SKM-1 (cell line): Measurements from ENCODE around the gene LIN7C.
"Not testable (repeated sequence)": the region's sequence is repeated elsewhere in the genome, so short reads cannot be mapped to it uniquely, and the experiment has no call there.

Experiments
- DNase-seq: peaks from one replicate; lab custom pipeline; 2025; ENCODE audit not compliant: unreplicated experiment; lab: John Stamatoyannopoulos, UW

Gene LIN7C, protein sequence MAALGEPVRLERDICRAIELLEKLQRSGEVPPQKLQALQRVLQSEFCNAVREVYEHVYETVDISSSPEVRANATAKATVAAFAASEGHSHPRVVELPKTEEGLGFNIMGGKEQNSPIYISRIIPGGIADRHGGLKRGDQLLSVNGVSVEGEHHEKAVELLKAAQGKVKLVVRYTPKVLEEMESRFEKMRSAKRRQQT

DNA sequence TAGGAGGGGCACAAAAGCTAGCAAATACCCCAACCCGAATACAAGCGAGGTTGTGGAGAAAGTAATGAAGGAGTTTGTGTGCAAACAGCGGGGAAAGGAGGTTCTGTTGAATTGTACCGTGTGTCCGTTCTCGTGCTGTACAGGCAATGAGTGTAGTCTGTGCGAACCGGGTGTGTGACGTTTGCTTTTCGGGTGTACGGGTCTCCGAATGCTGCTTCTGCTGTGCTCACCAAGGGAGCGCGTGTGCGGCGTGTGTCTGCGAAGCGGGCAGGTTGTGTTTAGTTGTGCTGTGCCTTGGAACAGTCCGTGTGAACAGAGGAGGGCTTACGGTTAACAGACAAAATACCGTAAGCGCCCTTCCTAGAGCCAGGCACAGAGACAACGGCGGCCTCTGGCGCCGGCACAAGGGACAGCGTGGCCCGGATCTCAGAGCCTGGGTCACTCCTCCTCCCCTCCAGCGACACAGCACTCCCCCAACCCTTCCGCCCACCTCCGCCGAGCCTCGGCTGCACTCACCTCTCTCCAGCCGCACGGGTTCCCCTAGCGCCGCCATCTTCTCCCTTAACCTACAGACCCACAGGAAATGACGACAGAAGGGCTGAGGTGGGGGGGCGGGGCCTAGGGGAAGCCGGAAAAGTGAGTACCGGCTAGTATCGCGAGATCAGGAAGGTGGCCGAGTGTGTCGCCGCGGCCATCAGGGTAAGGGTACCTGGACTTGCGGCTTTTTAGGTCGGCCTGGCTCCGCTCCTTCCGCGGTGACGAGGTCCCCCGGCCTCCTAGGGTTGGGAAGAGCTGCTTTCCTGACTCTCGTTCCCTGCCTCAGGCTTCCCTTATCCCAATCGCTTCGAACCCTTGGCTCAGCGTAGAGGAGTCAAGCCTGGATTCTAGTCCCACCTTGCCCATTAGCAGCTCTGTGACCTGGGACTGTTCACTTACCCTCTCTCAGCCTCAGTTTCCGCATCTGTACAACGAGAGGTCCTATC lies at the start of gene LIN7C:
LIN7C (minus strand) TSS at position 570 of the 983 bp plus-strand sequence; CDS start at position 553, 17 bp downstream.
- peak; percentile 96 for DNase-seq

DNA sequence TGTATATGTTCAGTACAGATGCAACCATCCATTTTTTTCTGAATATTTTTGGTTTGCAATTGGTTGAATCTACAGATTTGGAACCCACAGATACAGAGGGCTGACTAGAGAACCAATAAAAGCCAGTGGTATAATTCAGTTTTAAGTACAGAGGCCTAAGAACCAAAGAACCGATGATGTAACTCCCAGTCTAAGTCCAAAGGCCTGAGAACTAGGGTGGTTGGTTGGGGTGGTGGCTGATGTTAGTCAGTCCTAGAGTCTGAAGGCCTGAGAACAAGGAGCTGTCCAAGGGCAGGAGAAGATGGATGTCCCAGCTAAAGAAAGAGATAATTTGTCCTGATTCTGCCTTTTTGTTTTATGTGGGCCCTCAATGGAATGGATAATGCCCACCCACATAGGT lies 48.7 kb upstream of the LIN7C start:
- no peak for DNase-seq

DNA sequence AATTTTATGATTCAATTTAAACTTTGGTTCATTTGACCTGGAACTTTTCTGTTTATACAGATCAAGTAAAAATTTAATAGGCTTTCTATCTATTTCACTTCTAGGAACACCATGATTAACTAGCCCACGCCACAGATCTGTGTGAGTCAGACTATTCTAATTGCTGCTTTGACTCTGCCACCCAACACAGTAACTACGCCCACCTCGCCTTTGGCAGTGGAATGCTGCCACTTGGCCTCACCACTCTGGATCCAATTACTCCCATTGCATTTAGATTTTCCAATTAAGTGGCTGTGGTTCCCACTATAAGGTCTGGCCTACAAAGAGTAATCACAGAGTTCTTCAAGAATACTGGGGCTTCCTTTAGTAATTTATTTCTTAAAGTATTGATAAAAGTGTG lies 46.6 kb upstream of the LIN7C start:
- DNase-seq = no peak

DNA sequence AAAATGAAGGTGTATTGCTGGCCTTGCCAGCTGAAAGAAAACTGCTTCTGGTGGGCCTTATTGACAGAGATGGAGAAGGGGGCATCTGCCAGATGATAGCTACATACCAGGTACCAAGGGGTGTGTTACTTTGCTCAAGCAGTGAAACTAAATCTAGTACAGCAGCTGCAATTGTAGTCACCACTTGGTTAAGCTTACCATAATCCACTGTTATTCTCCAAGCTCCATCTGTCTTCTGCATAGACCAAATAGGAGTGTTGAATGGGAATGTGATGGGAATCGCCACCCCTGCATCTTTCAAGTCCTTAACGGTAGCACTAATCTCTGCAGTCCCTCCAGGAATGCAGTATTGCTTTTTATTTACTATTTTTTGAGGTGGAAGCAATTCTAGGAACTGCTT lies 45.8 kb upstream of the LIN7C start:
- no peak for DNase-seq

DNA sequence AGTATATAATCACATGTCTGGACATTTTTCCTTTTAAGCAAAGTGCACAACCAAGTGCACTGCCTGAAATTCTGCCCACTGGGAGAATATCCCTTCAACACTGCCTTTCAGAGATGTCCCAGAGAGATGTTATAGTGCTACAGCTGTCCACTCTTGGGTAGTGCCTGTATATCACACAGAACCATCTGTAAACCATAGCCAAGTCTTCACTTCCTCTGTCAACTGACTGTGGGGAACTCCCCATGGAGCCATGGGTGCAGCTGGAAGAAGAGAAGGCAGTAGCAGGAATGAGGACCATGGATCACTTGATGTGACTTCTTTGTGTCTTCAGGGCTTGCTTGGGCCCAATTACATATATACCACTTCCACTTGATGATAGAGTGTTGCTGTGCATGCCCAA lies 44.6 kb upstream of the LIN7C start:
- no peak for DNase-seq

DNA sequence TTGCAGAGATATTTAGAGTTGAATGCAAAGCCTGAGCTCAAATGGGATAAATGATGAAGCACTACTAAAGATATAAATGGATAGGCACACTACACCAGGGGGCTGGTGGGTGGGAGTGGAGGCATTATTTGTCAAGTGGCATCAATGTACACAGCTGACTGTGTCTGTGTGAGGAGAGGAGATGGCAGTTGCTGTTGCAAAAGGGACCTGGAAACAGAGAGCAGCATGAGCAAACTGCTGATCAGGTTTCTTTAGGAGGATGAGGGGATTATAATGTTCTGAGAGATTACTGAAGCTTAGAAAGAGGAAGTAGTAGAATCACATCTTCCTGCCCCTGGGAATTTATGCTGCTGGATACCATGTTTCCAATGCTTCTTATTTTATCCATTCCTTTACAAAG lies 39.4 kb upstream of the LIN7C start:
- DNase-seq = no peak

DNA sequence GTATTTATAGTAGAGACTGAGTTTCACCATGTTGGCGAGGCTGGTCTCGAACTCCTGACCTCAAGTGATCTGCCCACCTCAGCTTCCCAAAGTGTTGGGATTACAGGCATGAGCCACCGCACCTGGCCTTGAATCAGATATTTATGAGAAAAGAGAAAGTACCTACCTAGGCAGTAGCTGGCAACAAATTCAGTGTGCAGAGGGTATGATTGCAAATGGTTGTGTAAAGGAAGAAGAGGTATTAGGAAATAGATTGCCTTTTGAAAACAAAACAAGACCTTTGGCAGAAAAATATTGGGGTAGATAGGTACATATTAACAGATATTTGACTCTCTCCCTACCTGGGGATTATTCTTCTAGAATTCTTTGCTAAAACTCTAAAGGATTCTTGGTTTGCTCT lies 38.5 kb upstream of the LIN7C start:
- no peak for DNase-seq

DNA sequence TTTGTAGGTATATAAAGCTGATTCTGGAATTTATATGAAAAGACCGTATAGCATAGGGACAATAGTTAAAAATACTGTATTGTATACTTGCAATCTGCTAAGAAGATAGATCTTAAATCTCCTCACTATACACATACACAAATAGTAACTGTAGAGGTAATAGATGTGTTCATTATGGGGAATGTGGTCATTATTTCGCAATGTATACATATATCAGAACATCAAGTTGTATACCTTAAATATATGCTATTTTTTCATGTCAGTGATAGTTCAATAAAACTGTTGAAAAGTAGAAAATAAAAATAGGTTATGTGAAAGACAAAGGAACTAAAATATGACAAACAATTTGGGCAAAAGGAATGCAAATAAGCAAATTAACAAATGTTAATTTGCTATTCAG lies 35.2 kb upstream of the LIN7C start:
- no peak for DNase-seq

DNA sequence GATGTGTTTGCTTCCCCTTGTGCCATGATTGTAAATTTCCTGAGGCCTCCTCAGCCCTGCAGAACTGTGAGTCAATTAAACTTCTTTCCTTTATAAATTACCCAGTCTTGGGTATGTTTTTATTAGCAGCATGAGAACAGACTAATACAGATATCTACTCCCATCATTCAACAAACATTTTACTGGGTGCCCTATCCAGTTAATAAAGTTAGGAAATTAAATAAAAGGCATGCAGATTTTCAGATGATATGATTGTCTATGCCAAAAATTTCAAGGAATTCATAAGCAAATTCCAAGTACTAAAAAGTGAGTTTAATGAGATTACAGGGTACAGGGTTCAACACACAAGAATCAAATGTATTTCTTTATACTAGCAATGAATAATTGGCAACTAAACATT lies 33.5 kb upstream of the LIN7C start:
- no peak for DNase-seq

DNA sequence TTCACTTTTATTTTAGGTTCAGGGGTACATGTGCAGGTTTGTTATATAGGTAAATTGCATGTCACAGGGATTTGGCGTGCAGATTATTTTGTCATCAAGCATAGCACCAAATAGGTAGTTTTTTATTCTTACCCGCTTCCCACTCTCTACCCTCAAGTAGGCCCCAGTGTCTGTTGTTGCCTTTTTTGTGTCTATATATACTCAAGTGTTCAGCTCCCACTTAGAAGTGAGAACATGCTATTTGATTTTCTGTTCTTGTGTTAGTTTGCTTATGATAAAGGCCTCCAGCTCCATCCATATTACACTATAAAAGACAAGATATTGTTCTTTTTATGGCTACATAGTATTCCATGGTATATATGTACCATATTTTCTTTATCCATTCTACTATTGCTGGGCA lies 28.5 kb upstream of the LIN7C start:
- no peak for DNase-seq

DNA sequence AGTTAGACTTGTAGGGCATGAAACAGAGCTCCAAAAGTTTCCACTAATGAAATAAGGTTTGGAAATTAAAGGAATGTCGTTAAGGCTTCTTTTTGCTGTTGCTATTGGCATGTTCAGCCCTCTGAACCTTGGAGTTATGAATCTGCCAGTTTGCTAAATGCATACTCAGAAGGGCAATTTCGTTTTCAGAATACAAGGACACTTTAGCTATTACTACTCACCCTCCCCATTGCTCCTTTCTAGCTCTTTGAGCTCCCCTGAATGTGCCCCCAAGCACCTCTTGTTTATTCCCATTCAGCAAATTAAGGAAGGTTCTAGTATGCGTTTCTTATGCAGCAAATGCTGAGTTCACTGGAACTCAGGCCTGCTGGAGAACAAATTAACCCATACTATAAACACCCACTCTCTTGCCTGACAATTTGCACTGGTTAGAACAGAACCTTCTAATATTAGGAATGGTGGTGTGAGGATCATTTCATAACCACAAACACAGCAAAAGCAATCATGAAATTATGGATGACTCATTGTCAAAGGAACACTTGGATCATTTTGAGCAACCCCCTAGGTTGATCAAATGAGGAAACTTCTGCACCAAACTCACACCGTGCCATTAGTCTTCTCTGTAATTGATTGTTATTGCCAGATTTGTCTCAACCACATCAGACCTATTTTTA lies 26.2 kb upstream of the LIN7C start:
- no peak for DNase-seq

DNA sequence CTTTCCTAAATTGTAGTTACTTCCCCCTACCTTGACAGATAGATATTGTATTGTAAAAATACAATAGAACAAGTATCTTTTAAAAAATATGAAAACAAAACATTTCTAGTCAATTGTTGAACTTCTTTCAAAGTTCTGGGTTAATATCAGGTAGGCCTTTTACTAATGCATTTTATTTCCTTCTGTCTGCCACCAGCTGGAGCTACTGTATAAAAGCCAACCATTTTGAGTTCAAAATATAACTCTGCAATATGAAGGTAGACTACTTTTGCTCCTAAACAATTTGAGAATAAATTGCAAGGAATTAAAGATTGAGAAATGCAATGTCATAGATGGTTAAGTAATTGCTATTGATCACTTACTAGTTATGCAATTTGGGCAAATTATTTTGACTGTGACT lies 22.1 kb upstream of the LIN7C start:
- DNase-seq = no peak

DNA sequence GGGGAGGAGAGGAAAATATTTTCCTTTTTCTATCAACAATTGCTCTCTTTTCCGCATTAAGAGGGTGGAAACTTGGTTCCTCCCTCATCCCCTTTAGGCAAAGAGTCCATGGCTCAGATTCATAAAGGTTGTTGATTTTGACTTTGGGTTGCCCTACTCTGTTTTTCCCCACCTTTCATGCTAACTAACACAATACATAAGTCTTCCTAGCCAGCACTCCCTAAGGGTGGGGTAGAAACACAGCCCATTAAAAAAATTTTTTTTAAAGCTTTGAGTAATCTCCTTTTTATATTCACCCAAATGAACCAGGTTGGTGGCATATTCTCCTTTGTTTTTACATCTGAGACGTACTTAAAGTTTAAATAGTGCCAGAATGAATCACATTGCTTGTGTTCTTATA lies 20.0 kb upstream of the LIN7C start:
- DNase-seq = no peak

DNA sequence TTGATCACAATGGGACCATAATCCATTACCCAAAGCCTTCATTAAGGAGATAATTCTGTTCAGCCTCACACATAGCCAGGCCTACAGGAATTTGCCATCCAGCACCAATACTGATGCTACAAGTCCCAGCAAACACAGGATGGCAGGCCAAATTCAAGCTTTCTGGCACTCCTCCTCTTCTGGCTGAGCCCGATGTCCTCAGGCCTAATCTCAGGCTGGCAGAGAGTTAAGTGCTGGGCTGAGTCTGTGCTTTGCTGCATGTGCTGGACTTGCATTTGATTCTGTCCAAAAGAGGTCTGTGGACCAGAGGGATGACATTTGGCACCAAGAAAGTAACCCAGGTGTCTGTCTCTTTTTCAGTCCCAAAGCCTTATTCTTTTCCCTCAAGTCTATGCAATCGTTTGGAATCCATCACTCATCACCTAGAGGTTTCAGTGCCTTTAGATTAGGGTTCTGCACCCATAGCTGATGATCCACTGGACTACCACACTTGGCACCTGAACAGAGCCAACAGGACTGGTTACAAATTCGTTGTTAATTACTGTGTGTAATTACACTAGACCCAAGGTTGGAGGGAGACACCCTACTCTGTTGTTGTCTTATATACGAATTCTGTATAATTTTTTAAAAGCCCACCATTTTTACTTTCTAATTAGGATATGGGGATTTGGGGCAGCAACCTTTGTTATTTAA lies 19.4 kb upstream of the LIN7C start:
- DNase-seq = no peak

DNA sequence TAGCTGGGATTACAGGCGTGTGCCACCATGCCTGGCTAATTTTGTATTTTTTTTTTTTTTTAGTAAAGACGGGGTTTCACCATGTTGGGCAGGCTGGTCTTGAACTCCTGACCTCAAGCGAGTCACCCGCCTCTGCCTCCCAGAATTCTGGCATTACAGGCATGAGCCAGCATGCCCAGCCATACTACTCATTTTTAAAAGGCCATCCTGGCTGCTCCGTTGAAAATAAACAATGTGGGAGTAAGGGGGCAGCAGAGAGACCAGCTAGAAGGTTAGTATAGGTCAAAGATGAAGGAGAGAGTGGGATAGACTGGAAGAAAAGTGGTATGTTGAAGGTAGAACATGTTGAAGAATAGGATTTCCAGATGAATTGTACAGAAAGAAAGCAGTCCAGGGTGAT lies 17.6 kb upstream of the LIN7C start:
- DNase-seq = no peak

DNA sequence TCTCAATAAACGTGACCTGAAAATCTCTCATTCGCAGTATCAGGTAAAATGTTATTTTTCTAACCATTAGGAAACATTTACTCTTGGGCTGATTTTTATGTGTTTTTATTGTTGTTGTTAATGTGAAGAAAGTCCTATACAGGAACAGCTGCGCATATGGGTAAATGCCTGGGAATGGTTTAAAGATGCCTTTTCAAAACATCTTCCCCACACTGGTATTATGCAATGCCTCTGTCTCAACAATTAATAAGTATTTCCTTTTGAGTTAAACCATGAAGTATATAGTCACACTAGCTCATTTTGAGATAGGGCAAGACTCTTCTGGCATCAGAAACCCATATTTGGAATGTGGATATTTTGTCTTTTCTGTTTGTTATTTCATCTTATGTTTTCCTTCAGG lies 13.7 kb upstream of the LIN7C start:
- no peak for DNase-seq

DNA sequence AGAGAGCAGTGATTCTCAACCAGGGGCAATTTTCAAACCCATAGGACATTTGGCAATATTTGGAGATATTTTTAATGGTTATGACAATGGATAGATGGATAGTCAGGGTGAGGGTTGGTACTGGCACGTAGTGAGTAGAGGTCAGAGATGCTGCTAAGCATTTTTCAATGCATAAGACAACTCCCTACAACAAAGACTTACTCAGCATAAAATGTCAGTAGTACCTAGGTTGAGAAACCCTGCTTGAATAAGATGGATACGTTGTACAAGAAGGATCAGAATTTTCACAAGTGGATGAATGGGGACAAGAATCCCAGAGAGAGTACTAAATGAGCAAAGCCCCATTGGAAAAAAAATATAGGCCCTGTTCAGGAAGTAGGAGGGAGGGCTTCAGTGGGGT lies 11.9 kb upstream of the LIN7C start:
- DNase-seq = no peak

DNA sequence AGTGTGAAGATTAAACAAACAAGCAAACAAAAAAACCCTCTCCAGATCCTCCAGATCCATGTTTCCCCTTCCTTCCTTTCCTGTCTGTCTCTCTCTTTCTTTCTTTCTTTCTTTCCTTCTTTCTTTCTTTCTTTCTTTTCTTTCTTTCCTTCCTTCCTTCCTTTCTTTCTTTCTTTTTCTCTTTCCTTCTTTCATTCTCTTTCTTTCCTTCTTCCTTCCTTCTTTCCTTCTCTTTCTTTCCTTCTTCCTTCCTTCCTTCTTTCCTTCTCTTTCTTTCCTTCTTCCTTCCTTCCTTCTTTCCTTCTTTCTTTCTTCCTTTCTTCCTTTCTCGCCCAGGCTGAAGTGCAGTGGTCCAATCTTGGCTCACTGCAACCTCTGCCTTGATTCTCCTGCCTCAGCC lies 10.9 kb upstream of the LIN7C start:
- DNase-seq = not testable (repeated sequence)

DNA sequence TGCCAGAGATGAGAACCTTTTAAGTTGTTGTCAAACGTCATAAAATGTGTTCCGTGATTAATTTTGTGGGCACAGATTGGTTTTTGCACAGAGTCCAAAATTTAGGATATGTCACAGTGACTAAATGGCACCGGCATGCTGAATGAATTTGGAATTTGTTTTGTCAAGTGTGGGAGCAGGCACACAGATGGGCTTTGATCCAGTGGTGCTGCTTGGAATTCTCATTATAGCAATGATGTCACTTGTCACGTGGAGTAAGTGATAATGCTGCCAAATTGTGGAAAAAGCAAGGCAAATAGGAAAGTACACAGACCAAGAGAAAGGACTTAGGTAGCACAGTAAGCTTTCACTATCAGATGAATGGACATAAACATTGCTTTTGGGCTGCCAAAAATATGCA lies 8.0 kb upstream of the LIN7C start:
- DNase-seq = no peak

DNA sequence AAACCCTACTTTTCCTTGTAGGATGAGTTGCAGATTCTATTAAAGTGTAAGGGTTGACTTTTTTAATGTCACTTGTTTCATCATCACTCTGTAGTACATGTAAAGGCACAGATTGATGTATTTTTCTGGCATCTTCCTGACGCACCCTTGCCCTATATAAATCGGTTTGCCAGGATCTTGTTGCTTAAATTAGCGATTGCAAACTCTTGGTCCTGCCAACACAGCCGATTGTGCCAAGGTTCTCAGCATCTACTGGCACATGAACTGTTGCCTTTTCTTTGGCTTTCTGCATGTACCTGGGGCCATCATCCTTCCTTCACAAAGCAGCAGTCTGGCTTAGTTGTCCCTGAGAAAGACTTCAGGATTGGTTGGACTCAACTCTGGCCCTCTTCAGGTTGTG lies 7.5 kb upstream of the LIN7C start:
- no peak for DNase-seq

DNA sequence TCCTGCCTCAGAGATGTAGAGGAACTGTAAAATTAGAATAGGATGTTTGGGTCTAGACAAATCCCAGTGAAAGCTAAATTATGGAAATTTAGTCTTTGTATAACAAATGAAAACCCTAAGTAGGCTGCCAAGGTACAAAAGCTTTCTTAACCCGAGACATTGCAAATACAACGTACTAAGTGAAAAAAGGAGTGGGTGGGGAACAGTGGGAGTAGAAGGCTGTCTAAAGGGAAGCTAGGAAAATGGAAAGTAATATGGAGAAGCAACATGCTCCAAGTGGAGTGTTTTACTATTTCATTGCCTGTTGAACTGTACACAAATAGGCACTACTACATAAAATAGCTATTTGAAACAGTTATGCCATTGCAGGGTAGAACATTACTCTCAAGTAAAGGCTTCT lies 6.8 kb upstream of the LIN7C start:
- DNase-seq = no peak
